ENCODE results near the gene KLF12.

Gene KLF12

DNA sequence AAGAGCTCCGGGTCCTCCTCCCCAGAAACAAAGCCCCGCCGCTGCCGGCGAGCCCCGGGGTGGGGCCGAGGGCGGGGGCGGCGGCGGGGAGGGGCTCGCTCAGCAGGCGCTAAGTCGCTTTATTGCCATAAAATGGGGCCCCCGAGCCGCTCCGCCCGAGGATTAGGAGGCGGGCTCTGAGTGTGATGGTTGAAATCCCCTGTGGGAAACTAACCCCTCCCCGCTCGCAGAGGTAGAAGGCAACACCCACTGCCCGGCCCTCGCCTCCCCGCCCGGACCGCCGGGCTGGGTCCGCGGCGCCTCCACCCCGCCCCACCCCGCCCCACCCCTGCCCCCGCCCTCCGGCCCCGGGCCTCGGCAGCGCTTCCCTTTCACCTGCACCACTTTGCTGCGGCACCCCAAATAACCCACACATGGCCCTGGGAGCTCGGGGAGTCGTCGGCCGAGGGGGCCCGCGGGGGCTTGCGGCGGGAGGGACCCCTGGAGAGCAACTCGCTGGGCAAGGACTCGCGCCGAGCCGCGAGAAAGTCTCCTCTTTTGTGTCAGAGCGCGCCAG, at the start of gene KLF12:
Gene KLF12 (minus strand): TSS at position 184 of the 556 bp plus-strand sequence.
- peak; percentile 52 for DNase-seq (ENCODE audit: low spot score)

DNA sequence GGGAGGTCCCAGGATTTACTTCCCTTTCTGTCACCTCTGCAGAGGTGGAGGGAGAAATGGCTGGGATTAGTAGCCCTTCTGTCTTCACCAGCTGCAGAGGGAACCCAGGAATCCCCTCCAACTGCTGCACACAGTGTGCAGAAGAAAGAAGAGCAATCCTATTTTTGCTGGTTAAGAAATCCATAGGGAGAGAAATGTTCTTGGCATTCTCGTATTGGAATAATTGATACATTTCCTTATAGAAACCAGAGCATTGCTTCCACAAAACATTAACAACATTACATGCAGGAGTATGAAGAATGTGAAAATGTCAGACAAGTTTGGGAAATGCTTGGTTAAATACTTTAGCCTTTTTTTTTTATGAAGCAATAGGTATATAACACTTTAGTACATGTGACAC, 48.3 kb upstream of the KLF12 start:
- no peak for DNase-seq (ENCODE audit: low spot score)

DNA sequence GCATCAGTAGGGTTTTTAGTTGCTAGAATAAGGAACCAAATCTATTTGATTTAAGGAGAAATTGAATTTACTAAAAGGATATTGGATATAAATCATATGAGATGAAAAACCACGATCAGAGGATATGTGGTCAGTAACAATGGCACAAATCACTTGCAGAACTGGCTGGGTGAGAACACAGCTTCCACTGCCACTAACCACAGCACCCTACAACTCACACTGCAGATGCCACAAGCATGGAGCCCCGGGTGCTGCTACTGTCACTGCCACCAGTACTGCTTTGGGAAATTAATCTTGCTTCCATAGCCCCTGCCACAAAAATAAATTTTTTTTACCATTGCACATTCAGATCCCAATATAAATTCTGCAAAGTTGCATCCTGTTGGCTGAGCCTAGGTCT, 40.6 kb upstream of the KLF12 start:
- no peak for DNase-seq (ENCODE audit: low spot score)

DNA sequence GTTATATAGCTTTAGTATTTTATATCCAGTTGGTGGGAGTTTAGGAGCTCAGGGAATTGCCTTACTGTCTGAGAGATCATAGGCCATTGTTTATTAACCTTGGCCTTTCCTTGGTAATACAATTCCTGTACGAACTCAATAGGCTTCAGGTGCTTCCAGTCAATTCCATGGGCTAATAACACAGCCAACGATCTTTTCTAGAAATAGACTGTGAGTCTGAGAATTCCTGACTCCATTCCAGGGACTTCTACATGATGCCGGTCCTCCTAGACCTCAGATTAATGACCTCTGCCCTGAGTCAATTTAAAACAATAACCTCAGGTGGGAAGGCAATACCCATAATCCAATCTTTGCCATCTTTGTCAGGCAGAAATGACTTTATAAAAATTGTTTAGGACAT, 39.6 kb upstream of the KLF12 start:
- DNase-seq (ENCODE audit: low spot score): no peak

DNA sequence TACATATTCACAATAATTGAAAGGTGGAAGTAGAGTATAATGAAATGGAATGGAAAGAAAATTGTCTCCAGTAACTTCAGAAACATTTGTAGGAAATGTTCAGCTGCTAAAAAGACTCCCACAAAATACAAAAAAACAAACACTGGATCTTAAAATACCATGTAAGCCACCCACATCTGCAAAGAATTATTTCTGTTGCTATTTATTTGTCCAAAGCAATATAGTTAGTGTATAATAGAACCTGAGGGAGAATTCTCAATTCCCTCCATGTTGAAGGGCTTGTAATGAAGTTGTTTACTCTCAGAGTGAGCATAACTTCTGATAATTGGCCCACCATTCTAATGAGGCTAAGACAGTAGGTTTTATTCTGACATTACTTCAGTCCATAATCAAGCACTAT, 37.4 kb upstream of the KLF12 start:
- no peak for DNase-seq (ENCODE audit: low spot score)

DNA sequence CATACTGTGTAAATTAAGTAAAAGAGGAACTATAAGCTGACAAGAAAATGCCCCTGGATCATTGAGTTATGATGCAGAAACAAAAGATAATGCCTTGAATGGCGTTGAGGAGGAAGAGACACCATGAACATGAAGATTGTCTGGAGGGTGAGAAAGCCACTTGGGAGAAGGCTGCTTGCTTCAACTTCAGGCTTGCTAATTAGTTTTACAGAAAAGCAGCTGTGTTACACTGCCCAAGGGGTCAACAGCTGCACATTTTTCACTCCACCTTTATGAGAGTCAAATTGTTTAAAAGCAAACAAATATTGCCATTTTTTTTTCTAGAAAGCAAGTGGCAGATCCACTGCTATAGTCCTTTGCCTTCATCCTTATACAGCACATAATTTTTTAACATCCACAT, 35.5 kb upstream of the KLF12 start:
- no peak for DNase-seq (ENCODE audit: low spot score)

DNA sequence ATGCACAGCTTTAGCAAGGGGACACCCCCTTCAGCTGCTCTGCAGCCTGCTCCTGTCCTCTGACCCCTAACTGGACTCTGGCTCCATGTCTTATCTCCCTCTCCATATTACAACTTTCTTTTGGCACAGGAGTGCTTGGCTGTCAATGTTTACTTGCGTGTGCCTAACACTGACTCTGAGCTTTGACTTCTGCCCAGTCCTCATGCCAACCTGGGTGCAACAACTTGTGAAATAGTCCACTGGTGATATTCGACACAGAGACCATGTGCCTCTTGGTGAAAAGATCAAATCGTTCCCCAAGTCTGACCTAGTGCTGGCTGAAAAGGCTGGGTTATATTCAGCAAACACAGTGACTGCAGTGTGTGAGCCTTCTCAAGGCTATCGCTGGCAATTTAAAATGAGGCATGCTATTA, 34.1 kb upstream of the KLF12 start:
- DNase-seq (ENCODE audit: low spot score): no peak

DNA sequence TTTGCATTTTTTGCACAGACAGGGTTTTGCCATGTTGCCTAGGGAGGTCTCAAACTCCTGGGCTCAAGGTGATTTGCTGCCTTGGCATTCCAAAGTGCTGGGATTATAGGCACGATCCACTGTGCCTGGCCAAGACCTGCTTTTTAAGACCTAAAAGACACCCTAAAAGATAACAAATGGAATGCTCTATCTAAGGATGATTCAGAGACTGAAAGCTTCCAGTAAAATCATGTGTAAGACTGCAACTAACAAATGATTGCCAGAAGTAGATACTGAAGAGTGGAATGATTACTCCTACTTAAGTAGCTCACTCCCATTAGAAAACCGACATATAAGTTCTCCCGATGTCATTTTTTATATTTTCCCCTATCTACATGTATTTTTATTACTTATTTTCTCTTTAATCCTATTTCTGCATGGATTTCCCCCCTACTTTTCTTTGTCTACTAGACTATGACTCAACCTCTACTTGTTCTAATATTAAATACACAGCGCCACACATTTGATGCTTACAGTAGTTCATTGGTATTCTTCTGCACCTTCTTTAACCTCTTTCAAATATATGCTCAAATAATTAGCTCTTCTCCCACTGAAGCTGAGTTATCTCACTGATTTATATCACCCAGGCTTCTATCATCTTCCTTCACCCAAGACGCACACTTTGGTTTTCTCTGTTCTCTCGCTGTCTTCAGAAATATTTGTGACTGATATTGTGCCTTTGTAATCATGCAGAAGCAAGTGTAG, 32.2 kb upstream of the KLF12 start:
- no peak for DNase-seq (ENCODE audit: low spot score)

DNA sequence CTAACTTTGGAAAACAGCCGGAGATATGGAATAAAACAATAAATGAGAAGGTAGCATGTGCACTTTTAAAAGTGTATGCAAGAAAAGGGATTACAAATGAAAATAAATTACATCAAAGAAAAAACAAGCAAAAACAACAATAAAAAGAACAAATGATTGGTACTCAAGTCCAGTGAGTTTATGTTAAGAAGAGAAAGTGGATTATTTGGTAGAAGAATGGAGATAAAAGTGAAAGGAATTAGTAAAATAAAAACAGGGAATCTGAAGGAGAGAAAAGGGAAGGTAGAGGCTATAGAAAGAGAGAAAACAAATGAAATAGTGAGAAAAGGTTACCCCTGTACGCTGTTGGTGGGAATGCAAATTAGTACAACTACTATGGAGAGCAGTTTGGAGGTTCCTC, 28.6 kb upstream of the KLF12 start:
- DNase-seq (ENCODE audit: low spot score): no peak

DNA sequence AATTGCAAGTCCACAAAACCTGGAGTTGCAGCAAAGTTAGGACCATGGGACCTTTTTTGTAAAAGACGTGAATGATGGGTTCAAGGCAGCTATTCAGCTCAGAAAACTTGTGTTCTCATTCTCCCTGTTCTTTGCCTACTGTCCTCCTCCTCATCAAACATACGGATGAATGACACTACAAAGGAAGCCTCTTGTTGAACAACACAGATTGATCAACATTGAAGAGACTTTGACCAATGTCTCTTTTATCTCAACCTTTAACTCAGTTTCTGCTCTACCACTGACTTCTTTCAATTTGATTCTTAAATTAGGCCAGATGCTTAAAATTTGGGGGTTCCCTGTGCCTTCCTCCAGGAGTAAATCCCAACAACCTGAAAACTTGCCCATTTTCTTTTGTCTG, 27.9 kb upstream of the KLF12 start:
- DNase-seq (ENCODE audit: low spot score): no peak

DNA sequence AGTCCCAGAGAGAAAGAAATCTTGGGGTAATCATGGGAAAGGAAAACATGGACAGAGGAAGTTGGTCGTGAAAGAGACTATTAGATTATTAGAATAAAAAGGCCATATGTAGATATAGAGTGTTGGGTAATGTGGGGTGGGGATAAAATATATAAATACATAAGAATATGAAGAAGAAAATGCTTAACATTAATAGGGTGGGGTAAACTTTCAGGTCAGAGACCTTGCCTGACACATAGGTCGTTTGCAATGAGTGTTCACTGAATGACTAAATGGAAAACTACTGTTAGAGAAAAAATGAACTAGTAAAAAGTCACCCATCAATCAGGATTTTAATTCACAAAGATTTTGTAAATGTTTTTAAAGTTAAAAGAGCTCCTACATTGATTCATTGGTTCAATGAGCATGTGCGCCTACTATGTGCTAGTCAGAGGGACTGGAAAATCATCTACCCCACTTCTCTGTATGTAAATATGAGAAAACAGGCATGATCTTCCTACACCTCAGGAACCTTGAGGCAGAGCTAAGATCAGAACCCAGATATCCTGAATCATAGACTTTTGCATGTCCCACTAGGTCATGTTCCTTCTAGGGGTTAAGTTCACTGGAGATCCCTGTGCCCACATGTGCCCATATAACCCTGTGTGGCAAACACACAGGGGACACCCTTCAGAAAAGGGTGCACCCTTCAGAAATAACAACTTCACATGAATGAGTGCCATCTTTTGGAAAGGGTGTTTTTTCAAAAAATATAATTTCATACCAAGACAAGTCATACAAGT, 24.6 kb upstream of the KLF12 start:
- DNase-seq (ENCODE audit: low spot score): no peak

DNA sequence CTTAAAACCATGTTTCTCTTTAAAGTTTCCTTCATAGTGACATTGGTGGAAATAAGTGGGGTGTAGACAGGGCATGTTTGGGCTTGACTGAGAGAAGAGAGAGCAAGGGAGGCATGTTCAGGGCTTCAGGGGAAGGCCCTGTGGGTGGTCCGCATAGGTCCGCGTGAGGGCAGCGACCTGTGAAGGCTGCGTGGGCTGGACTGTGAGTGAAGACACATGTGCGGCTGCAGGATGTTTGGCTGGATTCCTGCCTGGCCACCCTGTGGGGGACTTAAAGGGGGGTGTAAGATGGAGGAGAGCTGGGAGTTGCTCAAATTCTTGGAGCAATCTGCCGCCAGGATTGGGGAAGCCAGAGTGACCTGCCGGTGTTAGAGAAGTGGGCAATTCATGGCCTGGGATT, 23.8 kb upstream of the KLF12 start:
- no peak for DNase-seq (ENCODE audit: low spot score)

DNA sequence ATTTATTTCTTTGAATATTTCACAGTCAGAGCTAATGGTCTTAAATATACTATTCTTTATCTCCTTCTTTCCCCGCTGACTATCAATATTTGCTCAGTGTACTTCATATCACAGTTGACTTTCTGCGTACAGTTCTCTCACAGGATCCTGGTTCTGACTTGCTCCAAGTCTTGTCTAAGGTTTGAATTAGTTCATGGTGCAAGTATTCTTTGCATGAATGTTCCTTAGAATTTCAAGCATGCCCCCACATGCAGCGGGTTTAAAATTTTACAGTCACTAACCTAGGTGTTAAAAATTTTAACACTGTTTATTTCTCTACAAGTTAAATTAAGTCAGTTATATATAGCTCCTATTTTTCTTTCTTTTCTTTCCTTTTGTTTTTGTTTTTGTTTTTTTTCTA, 20.8 kb upstream of the KLF12 start:
- DNase-seq (ENCODE audit: low spot score): no peak

DNA sequence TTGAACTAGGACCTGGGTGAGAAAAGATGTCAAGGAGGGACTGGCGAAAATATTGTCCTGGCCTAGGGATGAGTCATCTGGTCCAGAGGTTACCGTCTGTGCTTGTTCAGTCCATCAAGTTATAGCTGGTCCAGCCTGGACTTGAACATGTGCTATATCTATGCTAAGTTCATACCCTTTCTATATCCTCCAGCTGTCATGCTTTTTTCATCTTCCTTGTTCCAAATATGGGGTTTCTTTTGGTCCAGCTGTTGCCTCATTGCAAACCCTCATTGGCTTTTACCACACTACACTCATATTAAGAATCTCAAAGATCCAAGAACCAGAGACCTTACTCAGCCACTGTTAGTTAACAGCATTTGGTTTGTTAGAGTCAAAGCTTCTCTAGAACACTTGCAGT, 19.1 kb upstream of the KLF12 start:
- DNase-seq (ENCODE audit: low spot score): no peak

DNA sequence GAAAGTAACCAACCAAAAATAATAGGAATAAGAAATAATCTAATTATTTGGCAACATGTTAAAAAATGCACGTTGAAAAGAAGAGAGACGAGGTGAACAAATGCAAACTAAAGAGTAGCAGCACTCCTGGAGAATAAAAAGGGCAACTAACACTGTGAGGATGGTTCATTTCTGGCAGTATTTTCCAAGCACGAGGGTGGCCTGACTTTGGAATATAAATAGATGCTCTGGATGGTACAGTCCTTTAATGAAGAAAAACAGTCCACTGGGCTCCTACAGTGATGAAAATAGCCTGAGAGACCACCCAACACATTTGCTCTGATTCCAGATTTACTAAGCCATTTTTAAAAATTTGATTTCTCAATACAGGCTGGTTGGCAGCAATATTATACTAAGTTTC, 17.7 kb upstream of the KLF12 start:
- no peak for DNase-seq (ENCODE audit: low spot score)

DNA sequence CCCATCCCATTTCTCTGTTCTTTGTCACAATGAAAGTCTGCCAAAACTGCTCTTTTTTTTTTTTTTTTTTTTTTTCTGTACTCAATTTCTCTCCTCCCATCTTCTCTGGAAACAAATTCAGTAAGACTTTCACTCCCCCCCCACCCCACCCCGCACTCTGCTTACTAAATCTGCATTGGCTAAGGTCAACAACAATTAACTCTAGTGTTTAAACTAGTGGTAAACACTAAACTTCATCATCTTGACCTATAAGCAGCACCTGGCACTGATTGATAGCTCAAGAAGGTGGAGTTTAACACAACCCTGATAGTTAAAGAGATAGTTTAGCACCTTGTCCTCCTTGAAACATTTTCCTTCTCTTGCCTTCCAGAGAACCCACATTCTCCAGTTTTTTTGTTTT, 14.1 kb upstream of the KLF12 start:
- DNase-seq (ENCODE audit: low spot score): no peak

DNA sequence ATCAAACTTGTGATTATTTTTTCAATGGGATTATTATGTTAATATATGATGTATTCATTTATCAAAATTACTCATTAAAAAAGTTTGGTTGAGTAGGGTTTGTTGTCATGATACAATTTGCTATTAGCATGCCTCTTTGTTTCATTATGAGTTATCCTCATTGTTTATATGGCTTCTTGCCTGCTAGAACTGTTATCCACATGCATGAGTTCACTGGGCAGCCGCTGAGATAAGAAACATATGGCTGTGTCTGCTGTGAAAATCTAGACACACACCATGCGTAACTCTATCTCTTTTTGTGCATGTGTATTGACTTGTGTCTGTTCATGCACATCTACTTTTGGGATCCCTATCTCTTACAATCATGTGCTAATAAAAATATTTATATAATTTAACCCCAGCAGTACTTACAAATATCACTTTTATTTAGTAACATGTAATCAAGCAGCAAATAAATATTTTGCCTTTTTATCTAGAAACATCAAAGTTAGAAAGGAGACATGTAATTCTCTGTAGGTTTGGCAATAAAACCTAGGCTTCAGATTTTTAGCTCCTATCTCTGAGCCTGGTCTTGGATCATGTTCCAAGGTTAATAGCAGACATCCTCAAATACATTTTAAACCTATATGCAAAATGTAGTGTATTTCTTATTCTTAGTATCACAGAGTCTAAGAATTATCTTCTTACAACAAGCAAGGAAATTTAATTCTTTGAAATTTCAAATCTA, 11.2 kb upstream of the KLF12 start:
- DNase-seq (ENCODE audit: low spot score): no peak

DNA sequence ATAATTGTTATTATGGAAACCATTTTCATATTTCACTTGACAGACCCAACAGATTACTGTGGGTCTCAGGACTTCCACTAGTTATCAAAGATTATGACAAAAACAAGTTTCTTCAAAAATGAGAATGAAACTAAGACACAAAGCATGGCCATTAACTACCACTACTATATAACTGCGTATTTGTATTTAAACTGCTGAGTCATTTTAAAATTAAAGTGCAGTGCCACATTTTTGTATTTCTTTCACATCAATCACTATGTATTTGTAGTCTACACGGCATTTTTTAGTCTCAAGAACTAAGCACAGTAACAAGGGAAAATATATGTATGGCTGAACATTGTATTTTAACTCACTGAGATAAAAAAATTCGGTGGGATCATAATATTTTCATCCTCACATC, 10.1 kb upstream of the KLF12 start:
- DNase-seq (ENCODE audit: low spot score): no peak

DNA sequence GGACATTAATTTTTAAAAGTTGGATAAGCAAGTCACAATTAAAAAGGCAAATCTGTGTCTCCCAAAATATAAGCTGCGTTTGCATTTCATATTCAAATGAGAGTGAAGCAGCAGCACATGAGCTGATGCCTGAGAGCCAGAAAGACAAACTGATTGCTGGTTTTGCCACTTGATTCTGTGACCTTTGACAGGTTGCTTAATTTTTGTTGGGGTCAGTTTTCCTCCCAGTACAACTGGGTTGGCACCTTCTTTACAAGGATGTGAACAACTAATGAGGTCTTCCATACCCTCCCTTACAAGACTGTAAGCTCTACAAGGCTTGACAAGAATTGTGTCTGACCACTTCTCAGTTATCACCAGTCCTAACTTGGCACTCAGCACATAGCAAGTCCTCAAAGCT, 8.1 kb upstream of the KLF12 start:
- DNase-seq (ENCODE audit: low spot score): no peak

DNA sequence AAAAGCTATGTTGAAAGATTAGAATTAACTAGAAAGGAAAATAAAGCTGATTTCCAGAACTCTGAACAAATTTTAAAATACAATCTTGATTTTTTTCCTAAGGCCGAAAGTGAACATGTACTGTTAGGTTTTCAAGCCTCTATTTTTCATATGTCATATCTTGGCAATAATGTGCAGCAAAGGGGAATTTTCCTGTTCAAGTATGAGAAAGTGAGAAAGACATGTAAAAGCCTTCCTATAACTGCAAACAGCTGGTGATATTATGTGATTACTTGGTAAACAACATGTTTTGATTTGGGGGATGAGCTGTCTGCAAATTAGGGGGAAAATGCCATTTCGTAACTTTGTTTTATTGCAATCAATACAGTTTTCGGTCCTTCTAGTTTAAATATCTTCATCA, 4.0 kb upstream of the KLF12 start:
- no peak for DNase-seq (ENCODE audit: low spot score)

DNA sequence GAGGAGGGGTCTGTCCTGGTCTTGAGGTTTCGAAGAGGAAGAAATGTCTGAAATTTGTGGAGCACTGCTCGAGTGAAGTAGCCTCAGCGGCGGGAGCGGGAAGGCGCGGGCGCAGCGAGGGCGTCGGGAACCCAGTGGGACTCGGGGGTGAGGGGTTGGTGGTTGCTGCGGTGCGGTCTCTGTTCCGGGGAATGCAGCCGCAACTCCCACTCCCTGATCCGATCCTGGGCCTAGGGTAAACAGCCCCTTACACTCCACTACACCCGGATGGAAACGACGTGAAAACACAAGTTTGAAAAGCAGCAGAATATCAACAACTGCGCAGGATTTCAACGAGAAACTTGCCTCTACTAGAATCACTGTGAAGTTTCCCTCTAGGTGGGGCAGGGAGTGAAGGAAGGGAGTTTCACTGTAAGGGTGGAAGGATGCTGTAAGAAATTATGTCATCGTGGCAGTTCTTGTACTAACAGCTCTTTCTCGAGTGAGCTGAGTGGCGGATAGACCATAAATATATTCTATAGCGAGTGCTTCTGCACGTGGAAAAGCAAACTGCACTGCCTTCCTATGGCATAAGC, 2.0 kb upstream of the KLF12 start:
- DNase-seq (ENCODE audit: low spot score): peak; percentile 13

DNA sequence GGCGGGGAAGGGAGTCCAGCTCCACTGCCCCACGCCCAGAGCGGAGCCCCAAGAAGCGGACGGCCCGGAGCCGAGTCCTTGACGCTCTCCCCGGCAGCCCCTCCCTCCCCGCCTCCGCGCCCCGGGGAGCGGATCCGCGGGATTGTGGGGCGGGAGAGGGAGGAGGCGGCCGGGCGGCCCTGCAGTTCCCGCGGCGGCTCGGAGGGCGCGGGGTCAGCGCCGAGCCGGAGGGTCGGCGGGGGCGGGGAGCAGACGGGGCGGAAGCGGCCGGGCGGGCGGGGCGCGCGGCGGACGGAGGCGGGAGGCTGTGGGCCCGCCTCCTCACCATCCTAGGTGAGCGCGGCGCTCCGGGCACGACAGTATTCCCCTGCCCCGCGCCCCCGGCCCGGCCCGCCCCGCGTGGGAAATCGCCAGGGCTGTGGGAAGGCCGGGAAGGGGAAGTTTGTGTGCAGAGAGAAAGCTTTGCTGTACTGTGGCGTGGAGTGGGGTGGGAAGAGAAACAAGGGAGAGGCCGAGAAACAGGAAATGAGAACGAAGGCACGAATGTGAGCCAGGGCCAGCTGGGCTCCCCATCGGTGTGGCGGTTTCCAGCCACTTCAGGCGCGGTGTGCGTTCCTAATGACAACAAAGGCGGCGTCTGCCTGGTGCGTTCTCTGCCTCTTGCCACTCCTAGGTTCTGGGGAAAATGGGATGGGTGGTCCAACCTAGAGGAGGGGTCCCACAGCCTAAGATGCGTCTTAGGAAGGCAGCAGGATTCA, 1.3 kb upstream of the KLF12 start:
- DNase-seq (ENCODE audit: low spot score): peak; percentile 33
